Neural crest cell (in vitro differentiated cells): ENCODE results near the gene INPP5B. TPM values are rescaled to one million over a fixed set of nuclear protein-coding genes. Genes with fewer than 3 reads are reported as not detected.
A peak's percentile ranks its signal among the peaks of the same experiment; 100 is the strongest.

Experiments used
- DNase-seq: peaks from one replicate; pipeline ENCODE4 v3.0.0; 2021; ENCODE audit warnings: low read depth, mixed read lengths, low spot score
- H3K27ac Mint-ChIP-seq: one replicate; pipeline ENCODE4 v1.8.0; 2021; ENCODE audit warnings: mild to moderate bottlenecking, mixed read lengths; ENCODE audit not compliant: unreplicated experiment
- H3K27me3 Mint-ChIP-seq: 2 replicates; pipeline ENCODE4 v1.8.0; 2021; ENCODE audit warnings: low read depth, mild to moderate bottlenecking, mixed read lengths
- H3K36me3 Mint-ChIP-seq: 2 replicates; pipeline ENCODE4 v1.8.0; 2021; ENCODE audit warnings: low read depth, mild to moderate bottlenecking, mixed read lengths
- H3K4me1 Mint-ChIP-seq: 2 replicates; pipeline ENCODE4 v1.8.0; 2021; ENCODE audit warnings: mixed read lengths
- H3K4me3 Mint-ChIP-seq: one replicate; pipeline ENCODE4 v1.8.0; 2021; ENCODE audit warnings: mild to moderate bottlenecking, mixed read lengths
- H3K9me3 Mint-ChIP-seq: 2 replicates; pipeline ENCODE4 v1.8.0; 2021; ENCODE audit warnings: mixed read lengths
- total RNA-seq: library from RNA; stranded (reverse); gene quantifications from 2 replicates; pipeline ENCODE4 v1.2.1, GENCODE V29; 2021
- TF ChIP-seq, protein P1 (sequence below): fragments of 200-600 bp; sonication (generic); conservative IDR thresholded peaks from 2 replicates; pipeline ENCODE4 v1.5.0; 2021; ENCODE audit warnings: antibody characterized with exemption, mild to moderate bottlenecking

Gene INPP5B
- total RNA-seq, 1 donor from 2014 or later: 19.1 TPM

DNA sequence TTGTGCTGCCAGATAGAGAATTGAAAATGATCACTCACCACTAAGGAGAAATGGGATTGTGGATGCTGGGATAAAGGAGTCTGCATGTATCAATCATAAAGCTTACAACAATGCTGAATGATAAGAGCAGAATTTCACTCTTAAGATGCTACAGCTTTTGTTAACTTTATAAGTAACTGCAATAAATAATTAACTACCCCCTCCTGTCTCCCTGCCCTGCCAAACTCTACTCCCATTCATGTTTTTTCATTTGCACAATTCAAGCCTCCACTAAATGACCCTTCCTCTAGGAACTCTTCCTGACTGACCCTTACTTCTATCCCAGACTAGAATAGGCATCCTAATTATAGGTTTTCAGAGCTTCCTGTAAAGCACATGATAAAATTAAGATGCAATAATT, 102.3 kb downstream of the INPP5B start:
- no peak overlapping the region for H3K27ac Mint-ChIP-seq
- no peak overlapping the region for H3K4me3 Mint-ChIP-seq
- DNase-seq: no peak
- H3K27me3 Mint-ChIP-seq: no peaks in the 10 kb centered on the region
- no peaks in the 10 kb centered on the region for H3K4me1 Mint-ChIP-seq
- H3K9me3 Mint-ChIP-seq: no peaks in the 10 kb centered on the region
- no peaks in the 10 kb centered on the region for H3K36me3 Mint-ChIP-seq
- TF ChIP-seq, protein P1, sequence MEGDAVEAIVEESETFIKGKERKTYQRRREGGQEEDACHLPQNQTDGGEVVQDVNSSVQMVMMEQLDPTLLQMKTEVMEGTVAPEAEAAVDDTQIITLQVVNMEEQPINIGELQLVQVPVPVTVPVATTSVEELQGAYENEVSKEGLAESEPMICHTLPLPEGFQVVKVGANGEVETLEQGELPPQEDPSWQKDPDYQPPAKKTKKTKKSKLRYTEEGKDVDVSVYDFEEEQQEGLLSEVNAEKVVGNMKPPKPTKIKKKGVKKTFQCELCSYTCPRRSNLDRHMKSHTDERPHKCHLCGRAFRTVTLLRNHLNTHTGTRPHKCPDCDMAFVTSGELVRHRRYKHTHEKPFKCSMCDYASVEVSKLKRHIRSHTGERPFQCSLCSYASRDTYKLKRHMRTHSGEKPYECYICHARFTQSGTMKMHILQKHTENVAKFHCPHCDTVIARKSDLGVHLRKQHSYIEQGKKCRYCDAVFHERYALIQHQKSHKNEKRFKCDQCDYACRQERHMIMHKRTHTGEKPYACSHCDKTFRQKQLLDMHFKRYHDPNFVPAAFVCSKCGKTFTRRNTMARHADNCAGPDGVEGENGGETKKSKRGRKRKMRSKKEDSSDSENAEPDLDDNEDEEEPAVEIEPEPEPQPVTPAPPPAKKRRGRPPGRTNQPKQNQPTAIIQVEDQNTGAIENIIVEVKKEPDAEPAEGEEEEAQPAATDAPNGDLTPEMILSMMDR: no peak

DNA sequence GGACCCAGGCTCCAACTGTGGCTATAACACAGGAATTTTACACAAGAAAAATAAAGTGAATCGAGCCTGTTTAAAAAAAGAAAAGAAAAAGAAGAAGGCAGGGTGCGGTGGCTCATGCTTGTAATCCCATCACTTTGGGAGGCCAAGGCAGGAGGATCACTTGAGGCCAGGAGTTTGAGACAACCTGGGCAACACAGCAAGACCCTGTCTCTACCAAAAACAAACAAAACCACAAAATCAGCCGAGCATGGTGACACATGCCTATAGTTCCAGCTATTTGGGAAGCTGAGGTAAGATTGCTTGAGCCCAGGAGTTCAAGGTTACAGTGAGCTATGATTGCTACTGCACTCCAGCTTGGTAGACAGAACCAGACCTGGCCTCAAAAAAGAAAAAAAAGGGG, 105.2 kb downstream of the INPP5B start:
- TF ChIP-seq, protein P1: no peak
- Mint-ChIP-seq H3K27ac (no peak overlapping the region), H3K4me1 (no peaks in the 10 kb centered on the region), H3K36me3 (no peaks in the 10 kb centered on the region), H3K9me3 (no peaks in the 10 kb centered on the region), H3K27me3 (no peaks in the 10 kb centered on the region), H3K4me3 (no peak overlapping the region)
- DNase-seq: no peak

DNA sequence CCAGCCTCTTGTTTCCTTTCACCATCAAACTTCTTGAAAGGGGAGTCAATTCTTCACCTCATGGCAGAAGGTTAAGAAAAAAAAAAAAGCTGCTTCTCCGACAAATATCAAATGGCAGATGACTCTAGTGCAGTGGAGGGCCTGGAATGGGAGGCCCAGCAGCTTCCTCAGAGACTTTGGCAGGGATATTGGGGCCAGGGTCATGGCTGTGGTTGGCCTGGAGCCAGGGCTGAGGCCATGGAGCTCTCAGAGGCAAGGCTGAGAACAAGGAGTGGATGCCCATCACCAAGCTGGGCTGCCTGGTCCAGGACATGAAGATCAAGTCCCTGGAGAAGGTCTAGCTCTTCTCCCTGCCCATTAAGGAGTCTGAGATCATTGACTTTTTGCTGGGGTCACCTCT, 106.1 kb downstream of the INPP5B start:
- Mint-ChIP-seq H3K36me3 (peaks cover 4% of the 10 kb centered on the region), H3K4me1 (no peaks in the 10 kb centered on the region), H3K9me3 (no peaks in the 10 kb centered on the region), H3K27me3 (no peaks in the 10 kb centered on the region), H3K27ac (no peak overlapping the region), H3K4me3 (no peak overlapping the region)
- DNase-seq: no peak
- TF ChIP-seq, protein P1: no peak

DNA sequence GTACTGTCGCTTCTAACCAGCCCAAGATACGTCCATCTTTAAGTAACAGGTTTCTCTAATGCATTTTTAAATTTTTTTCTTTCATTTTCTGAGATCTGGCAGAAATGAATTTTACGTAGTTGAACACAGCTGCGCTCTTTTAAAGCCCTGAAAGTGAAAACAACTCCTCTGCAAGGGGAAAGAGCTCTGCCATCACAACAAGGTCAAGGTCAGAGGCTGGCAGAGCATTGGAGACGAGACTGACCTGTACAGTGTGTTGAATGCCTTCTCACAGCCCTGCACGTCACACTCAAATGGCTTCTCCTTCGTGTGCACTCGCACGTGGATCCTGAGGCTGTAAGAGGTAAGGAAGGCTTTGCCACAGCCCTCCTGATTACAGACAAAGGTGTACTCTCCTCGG, 107.2 kb downstream of the INPP5B start:
- no peaks in the 10 kb centered on the region for H3K27me3 Mint-ChIP-seq
- peak overlapping the region; percentile 24 for H3K27ac Mint-ChIP-seq
- DNase-seq: no peak
- no peak overlapping the region for H3K4me3 Mint-ChIP-seq
- H3K4me1 Mint-ChIP-seq: no peaks in the 10 kb centered on the region
- H3K9me3 Mint-ChIP-seq: no peaks in the 10 kb centered on the region
- TF ChIP-seq, protein P1: no peak
- H3K36me3 Mint-ChIP-seq: peaks cover 5% of the 10 kb centered on the region

DNA sequence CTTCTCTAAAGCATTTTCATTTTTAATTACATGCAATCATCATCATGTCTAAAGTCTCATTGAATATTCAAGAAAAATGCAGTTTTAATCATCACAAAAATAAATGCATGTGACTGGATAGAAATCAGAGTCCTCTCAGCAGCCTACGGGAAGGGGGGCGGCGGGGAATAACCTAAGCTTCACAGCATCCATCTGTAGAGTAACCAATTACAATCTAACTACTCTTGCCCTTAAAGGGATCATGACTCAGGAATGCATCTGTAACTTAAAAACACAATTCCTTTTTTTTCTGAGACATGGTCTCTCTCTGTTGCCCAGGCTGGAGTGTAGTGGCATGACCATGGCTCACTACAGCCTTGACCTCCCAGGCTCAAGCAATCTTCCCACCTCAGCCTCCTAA, 110.1 kb downstream of the INPP5B start:
- Mint-ChIP-seq H3K4me1 (no peaks in the 10 kb centered on the region), H3K27ac (no peak overlapping the region), H3K27me3 (no peaks in the 10 kb centered on the region), H3K4me3 (no peak overlapping the region), H3K9me3 (no peaks in the 10 kb centered on the region), H3K36me3 (peaks cover 10% of the 10 kb centered on the region)
- no peak for DNase-seq
- TF ChIP-seq, protein P1: no peak

DNA sequence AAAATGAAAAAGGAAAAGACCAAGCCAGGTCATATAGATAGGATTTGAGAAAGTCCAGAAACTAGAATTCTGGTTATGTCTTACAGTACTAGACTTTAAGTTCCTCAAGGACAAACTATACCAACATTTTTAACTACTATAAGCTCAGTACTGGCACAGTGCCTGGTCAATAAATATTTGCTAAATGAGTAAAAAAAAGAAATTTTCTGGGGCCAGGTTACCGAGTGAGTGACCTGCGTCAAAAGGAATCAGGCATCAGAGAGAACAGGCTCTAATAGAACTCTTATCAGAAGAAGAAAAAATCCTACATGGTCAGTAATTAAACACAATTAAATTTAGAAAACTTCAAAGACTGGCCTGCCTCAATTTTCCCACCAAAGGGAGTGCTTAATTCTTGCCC, 115.0 kb downstream of the INPP5B start:
- Mint-ChIP-seq H3K27me3 (no peaks in the 10 kb centered on the region), H3K9me3 (no peaks in the 10 kb centered on the region), H3K27ac (no peak overlapping the region), H3K4me1 (no peaks in the 10 kb centered on the region), H3K36me3 (peaks cover 10% of the 10 kb centered on the region), H3K4me3 (no peak overlapping the region)
- DNase-seq: no peak
- TF ChIP-seq, protein P1: no peak
